ENCODE data around the gene MRFAP1.

Gene MRFAP1

DNA sequence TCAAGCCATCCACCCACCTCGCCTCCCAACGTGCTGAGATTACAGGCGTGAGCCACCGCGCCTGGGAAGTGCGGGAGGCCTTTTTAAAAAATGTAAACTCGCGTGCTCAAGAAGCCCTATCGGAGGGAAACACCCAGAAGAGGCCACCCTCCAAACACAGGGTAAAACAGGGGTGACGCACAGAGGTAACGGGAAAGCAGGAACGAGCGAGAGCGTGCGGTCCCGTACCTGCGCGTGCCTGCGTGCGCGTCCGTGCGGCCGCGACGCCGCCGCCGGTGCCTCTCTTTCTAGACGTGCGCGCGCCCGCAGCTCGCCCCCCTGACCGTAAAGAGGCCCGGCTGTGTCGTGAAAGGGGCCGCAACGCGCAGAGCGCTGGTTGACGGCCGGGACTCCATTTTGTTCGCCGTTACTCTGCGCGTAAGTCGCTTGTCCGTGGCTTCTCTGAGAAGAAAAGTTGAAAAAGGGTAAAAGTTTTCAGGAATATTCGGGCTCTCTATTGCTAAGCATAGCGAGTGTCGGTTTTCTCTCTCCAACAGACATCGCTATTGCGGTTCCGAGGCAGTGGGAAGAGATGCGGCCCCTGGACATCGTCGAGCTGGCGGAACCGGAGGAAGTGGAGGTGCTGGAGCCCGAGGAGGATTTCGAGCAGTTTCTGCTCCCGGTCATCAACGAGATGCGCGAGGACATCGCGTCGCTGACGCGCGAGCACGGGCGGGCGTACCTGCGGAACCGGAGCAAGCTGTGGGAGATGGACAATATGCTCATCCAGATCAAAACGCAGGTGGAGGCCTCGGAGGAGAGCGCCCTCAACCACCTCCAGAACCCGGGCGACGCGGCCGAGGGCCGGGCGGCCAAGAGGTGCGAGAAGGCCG lies at the start of gene MRFAP1:
Gene MRFAP1, plus strand, starts transcription at position 394 of the 872 bp plus-strand sequence. Its CDS starts 178 bp downstream, at position 572.
- peak in 1 of 2 experiments; percentile 46 for DNase-seq

DNA sequence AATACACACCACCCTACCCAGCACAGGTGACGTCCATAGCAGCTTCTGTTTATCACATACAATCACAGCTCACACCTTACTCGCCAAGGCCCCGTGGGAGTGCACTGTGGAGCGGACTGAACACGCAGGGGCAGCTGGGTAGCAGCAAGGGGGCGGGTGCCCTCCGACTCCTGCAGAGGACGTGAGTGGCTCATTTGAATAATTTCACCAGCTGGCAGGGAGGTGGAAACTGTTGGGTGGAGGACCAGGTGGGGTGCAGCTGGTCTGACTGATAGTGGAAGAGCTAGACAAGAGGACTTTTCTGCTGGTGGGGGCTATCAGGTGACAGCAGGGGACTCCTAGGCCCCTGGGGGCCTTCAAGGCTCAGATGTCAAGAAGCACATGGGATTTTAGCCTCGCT lies 49.2 kb upstream of the MRFAP1 start:
- no peak for DNase-seq

DNA sequence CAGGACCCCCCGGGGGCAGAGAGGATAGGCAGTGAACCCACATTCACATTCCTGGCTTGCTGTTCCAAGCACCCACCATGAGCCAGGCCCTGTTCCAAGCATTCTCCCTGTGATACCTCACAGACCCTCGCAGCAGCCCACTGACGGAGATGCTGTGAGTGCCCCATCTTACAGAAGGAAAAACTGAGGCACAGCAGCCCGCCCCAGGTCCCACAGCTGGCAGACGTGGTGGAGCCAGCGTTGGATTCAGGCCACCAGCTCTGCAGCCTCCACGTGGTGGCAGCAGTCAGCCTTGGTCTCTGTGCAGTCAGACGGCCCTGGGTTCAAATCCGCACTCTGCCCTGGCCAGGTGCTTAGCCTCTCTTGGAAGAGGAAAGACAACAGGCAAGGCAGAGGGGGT lies 48.7 kb upstream of the MRFAP1 start:
- no peak for DNase-seq

DNA sequence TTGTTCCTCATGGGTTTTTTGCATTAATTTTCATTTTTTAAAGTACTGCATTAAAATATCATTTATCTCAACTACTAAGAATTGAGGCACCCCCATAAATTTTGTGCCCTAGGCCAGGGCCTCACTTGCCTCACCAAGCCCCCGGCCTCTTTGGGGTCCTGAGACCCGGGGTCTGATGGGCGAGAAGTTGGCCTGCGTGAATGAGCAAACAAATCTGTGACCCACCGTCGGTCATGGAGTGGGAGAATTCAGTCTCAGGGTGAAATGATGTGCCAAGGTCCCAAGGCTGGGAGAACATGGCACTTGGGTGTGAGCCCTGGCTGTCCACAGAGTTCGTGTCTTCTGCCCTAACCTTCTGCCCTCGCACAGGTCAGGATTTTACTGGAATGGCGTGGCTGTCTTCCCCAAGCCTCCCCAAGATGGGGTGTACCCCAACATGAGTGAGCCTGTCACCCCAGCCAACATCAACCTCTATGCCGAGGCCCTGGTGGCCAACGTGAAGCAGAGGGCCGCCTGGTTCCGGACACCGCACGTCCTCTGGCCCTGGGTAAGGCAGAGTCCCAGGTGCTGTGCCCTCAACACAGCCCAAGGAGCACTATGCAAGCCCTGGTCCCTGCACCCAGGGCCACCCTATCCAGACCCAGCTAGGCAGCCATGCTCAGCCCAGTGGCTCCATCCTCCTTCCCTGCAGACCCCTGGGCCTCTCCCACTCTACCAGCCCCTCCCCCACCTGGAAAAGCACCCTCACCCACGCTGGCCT lies 47.5 kb upstream of the MRFAP1 start:
- no peak for DNase-seq

DNA sequence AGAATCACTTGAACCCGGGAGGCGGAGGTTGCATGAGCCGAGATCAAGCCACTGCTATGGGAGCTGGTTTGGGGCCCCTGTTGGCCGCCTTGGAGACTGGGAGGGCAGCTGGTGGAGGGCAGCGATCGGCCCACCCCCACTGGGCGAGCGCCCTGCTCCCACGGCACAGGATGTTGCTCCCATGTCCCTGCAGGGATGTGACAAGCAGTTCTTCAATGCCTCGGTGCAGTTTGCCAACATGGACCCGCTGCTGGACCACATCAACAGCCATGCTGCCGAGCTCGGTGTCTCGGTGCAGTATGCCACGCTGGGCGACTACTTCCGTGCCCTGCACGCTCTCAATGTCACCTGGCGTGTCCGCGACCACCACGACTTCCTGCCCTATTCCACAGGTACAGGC lies 46.1 kb upstream of the MRFAP1 start:
- DNase-seq, result no peak

DNA sequence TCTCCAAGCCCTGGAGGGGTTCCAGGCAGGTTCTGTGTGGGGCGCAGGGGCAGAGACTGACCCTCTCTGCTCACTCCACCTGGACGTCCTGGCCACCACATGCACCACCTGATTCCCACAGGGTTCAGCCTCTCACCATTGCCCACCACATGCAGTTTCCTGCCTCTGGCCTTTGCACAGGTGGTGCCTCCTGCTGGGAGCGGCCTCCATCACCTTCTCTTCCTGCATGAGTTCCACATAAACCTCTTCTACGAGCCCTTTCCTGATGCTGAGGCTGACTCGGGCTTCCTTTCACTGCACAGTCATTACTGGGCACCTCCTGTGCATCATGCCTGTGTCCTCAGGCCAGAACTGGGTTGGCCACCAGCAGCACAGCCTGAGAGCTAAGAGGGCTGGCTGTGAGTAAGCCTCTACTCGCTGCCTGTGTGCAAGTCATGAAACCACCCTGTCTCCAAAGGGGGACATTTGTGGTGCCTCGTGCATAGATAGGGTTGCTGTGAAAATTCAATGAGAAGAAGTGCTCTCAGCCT lies 45.6 kb upstream of the MRFAP1 start:
- DNase-seq, result no peak

DNA sequence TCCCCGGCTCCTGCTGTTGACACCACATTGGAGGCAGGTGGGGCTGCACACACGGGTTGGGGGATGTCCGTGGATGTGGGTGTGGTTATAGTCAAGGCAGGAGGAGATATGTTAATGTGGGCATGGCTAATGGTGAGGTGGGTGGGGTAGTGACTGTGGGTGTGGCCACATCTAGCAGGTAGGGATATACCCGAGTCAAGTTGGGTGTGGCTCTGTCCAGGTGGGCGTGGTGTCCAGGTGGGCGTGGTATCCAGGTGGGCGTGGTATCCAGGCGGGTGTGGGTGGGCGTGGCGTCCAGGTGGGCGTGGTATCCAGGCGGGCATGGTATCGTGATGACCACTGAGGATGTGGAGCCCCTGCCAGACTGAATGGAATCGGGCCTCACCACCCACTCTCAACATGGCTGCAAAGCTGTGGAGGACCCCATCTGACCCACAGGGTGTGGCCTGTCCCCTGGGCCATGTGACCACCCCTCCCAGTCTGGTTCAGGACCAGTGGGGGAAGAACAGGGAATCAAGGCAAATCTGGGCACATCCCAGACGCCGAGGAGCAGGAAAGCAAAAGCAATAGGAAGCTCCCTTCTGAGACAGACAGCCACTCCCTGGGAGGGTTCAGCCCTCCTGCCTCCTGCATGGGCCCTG lies 44.5 kb upstream of the MRFAP1 start:
- DNase-seq, result no peak

DNA sequence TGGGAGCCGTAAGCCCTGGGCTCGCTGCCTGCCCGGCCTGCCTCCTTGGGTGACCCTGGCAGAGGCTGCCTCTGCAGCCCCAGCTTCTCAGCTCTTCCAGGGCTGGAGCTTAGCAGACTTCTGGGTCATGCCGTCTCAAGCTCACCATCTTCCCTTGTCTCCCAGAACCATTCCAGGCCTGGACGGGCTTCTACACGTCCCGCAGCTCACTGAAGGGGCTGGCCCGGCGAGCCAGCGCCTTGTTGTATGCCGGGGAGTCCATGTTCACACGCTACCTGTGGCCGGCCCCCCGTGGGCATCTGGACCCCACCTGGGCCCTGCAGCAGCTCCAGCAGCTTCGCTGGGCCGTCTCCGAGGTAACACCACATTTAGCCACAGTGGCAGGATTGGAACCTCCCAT lies 43.5 kb upstream of the MRFAP1 start:
- no peak for DNase-seq

DNA sequence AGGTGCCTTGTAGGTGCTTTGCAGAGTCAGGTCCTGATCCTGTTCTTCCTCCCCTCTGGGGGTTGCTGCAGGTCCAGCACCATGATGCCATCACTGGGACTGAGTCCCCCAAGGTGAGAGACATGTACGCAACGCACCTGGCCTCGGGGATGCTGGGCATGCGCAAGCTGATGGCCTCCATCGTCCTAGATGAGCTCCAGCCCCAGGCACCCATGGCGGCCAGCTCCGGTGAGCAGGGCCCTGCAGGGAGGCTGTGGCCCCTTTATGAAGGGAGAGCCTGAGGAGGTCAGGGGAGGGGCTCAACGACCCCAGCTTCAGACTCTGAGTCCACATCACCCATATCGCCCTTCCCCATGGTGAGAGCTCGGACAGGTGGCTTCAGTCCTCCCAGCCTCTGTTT lies 42.4 kb upstream of the MRFAP1 start:
- no peak for DNase-seq

DNA sequence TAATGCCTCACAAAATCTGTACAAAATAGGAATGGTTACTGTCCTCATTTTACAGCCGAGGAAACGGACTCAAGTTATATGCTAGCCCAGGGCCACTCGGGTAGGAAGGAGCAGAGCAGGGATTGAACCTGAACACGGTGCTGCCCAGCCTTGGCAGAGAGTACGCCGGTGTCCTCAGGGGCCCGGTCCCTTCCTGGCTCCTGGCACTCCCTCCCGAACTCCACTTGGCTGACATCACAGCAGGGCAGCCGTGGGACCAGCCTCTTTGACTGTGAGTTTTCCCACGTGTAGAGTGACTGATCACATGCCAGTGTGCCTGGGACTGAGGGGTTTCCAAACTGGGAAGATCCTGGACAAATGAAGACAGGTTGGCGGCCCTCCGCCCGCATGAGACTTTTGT lies 41.8 kb upstream of the MRFAP1 start:
- DNase-seq, result no peak

DNA sequence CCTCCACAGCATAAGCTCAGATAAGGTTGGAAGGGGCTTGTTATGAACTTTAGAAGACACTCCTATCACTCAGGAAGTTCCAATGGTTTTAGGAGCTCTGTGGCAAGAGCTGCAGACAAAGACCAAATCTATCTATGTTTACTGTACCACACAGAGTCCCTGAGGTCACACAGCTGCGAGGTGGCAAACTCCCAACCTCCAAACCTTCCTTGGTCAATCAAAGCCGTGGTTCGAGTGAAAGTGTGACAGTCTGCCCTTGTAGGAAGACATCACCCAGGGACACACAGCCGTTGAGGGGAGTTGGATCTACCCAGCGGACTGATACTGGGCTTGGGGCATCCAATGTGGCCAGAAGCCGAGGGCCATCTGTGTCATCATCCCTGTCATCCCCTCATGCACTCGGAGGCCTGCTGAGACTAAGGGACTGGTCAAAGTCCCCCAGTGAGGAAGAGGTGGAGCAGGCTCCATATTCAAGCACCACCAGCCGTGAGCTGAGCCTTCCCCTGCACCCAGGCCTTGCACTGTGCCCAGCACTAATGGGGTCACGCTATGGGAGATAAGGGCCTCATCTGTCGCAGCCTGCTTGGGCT lies 38.7 kb upstream of the MRFAP1 start:
- DNase-seq, result no peak

DNA sequence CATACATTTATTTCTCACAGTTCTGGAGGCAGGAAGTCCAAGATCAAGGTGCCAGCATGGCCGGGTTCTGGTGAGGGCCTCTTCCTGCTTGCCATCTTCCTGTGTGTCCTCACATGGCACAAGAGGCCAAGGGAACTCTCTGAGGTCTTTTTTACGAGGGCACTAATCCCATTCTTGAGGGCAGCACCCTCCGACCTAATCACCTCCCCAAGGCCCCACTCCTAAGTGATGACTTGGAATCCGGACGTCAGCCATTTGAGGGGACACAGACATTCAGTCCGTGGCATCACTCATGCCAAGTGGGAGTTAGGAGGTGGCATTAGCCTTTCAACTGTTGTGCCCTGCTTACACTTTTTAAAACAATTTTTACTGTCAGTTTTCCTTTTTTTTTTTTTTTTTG lies 38.2 kb upstream of the MRFAP1 start:
- no peak for DNase-seq

DNA sequence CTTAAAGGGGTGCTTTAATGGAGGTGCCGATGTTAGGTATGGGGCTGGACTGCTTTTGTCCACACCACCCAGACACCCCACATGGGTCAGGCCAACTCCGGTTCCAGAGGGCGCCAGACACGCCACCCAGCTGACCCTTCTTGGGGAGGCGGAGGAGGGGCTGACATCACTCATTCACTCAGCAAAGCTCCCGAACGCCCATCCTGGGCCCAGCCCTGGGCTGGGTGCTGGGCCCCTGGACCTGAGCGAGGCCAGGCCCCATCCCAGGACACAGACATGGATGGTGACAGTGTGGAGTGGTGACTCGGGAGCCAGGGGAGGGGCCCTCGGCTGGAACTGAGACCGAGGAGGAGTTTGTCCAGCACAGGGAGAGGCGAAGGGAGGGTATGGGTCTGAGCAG lies 37.4 kb upstream of the MRFAP1 start:
- DNase-seq, result no peak

DNA sequence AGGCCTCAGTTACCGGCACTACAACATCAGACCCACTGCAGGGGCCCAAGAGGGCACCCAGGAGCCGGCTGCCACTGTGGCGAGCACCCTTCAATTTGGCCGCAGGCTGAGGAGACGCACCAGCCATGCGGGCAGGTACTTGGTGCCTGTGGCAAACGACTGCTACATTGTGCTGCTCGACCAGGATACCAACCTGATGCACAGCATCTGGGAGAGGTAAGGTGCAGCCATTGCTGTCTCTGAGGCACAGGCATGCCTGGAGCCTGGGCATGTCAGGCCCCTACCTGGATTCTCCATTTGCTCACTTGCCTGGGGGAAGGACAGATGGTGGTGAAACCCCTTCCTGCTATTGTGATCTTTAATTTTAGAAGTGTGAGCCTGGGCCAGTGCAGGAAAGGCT lies 35.4 kb upstream of the MRFAP1 start:
- DNase-seq, result no peak

DNA sequence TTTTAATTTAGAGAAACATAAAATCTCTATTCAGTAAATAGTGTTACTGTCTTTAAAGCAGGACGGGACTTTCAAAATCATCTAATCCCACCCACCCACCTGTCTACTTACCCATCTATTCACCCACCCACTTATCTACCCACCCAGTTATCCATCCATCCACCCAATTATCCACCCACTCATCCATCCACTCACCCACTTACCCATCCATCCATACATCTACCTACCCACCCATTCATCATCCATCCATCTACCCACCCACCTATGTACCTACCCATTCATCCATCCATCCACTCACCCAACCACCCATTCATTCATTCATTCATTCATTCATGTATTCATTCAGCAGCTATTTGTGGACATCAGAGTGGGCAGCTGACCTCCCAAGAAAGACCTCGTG lies 34.9 kb upstream of the MRFAP1 start:
- DNase-seq, result no peak

DNA sequence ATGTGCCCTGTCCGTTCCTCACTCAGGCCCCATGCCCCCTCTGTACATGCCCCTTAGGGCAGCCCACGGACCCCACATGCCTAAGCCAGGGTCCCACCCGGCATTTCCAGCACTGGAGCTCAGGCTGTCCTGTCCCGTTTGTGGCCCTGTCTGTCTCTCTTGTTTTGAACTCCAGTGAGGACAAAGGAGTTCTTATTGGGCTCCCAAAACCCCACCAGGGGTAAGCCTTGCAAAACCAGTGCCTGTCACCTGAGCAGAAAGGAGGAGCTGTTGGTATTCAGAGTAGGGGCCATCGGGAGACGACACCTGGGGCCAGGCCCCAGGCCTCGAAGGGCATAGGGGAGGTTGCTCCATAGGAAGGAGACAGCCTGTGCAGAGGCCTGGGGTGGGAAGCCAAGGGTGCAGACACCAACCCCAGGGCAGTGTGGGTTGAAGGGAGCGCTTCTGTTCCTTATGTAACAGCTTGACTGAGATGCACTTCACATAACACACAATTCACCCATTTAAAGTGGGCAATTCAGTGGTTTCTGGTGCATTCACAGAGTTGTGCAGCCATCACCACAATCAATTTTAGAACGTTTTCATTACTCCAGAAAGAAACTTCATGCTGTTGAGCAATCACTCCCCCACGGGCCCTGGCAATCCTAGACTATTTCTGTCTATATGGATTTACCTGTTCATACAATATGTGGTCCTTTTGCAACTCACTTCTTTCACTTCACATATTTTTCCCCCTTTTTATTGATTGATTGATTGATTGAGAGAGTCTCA lies 33.8 kb upstream of the MRFAP1 start:
- no peak for DNase-seq

DNA sequence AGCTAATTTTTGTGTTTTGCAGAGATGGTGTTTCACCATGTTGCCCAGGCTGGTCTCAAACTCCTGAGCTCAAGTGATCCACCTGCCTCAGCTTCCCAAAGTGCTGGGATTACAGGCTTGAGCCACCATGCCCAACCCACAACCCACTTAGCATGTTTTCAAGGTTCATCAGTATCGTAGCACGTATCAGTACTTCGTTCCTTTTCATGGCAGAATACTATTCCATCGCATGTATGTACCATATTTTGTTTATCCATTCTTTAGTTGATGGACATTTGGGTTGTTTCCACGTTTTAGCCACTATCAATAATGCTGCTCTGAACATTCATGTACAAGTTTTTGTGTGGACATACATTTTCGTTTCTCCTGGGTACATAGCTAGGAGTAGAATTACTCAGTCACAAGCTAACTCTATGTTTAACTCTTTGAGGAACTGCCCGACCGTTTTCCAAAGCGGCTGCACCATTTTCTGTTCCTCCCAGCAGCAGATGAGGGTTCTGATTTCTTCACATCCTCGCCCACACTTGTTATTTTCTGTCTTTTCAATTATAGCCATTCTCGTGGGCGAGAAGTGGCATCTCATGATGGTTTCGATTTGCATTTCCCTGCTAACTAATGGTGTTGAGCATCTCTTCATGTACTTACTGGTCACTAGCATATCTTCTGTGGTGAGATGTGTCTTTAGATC lies 33.0 kb upstream of the MRFAP1 start:
- no peak for DNase-seq

DNA sequence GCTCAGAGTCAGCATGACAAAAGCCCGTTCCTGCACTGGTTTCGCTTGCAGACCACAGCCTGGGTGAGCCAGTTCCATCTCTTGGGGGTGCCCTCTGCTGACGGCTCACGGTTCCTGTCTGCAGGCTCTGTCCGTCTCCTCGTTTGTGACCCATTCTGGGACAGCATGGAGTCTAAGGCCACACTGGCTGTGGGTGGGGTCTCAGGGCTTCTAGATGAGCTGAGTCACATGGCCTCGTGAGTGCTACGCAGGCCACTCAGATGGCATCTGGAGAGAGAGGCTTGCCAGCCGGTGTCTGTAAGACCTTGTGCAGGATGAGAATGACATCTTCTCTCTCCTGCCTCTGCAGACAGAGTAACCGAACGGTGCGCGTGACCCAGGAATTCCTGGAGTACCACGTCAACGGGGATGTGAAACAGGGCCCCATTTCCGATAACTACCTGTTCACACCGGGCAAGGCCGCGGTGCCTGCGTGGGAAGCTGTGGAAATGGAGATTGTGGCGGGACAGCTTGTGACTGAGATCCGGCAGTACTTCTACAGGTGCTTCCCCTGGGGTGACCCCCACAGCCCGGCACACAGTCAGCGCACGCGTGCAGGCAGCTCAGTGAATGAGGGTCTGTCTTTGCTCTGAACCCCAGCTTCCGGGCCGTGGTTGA lies 31.6 kb upstream of the MRFAP1 start:
- DNase-seq, result no peak

DNA sequence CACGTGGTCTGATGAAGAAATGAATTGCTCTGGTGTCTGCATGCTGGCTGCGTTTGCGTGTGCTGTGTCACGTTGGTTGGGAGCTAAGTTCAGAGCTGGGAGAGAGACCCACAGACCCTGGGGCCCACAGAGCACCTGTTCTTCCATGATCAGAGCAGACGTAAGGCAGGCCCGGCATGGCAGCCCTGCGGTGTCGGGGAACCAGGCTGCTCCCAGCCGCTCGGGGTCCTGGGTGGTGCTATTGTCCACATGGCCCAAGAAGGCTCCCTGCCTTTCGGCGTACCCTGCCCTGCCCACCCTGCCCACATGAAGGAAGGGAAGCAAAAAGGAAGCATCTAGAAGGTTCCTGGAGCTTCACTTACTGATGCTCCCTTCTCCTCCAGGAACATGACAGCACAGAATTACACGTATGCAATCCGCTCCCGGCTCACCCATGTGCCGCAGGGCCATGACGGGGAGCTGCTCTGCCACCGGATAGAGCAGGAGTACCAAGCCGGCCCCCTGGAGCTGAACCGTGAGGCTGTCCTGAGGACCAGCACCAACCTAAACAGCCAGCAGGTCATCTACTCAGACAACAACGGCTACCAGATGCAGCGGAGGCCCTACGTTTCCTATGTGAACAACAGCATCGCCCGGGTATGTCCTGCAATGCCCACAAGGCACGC lies 30.9 kb upstream of the MRFAP1 start:
- DNase-seq, result no peak

DNA sequence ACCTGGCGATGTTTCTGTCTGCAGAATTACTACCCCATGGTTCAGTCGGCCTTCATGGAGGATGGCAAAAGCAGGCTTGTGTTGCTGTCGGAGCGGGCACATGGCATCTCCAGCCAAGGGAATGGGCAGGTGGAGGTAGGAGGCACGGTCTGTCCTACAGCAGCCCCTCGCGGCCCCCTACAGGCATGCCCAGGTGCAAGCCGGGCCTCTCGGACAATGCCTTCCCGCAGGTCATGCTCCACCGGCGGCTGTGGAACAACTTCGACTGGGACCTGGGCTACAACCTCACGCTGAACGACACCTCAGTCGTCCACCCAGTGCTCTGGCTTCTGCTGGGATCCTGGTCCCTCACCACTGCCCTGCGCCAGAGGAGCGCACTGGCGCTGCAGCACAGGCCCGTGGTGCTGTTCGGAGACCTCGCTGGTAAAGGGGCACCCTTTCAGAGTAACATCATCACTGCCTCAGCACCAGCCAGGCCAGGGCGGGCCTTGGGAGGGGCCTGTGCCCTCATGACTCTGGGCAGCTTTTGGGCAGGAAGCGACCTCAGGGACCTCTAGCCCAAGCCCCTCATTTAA lies 29.5 kb upstream of the MRFAP1 start:
- no peak for DNase-seq
